HG03565 (cell line): ENCODE measurements around the gene TFF1.
A peak's percentile ranks its signal among the peaks of the same experiment; 100 is the strongest.

Source experiments
- ATAC-seq: cut with Tn5 transposase; IDR thresholded peaks from one replicate; pipeline ENCODE4 v1.9.1; 2021; ENCODE audit warnings: mild to moderate bottlenecking, moderate library complexity; ENCODE audit not compliant: unreplicated experiment

Gene TFF1

DNA sequence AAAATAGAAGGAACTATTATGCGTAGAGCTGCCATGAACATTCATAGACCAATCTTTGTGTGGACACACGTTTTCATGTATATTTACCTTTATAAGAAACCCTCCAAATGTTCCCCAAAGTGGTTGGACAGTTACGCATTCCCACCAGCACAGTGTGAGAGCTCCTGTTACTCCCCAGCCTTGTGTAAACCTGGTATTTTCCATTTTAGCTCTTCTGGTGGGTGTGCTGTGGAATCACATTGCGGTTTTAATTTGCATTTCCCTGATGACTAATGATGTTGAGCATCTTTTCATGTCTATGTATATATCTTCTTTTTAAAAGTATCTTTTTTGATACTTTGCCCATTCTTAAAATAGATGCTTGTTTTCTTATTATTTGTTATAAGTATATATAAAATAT lies 34.2 kb upstream of the TFF1 start:
- ATAC-seq, result peak; percentile 45

- no peak for ATAC-seq
Measured at GRCh38 chr21:42398436-42399028, 32.2 kb upstream of the TFF1 start.

- ATAC-seq, result no peak
Measured at GRCh38 chr21:42397746-42398394, 31.5 kb upstream of the TFF1 start.

DNA sequence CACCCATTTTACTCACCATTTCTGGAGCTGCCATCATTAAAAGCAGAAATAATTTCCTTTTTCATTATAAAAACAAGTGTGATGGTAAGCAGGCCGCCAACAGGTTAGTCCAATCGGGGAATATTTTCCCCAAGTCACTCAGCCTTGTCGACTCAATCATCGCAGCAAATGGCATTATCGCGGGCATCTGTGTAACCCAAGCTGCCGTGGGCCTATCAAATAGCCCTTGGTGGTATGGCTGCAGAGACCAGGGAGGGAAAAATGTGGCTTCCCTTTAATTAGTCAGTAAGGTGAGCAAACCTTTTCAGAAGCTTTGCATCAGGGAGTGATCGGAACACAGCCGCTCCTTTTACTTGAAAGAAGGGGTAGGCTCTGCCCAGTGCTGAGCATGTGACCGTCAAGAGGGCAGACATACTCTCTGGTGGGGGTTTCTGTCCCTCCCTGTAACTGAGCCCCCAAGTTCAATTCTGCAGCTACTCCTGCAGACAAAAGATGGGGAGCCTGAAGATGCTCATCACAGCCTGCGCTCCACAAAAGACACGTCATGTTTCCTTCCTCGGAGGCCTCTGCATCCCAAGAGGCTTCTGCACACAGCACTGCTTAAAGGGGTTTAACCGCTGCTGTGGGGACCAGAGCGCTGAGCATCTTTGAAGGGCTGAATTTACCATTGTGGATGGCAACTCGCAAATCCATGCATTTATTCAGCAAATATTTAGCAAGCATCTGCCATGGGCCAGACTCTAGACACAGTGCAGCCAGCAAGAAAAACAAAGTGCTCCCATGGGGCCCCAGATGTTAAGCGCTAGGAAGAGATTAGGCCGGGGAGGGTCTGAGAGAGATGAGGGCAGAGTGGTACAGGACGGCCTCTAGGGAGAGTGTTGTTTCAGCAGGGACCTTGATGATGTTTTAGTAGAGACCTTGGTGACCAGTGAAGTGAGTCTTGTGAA lies 30.7 kb upstream of the TFF1 start:
- ATAC-seq, result no peak

DNA sequence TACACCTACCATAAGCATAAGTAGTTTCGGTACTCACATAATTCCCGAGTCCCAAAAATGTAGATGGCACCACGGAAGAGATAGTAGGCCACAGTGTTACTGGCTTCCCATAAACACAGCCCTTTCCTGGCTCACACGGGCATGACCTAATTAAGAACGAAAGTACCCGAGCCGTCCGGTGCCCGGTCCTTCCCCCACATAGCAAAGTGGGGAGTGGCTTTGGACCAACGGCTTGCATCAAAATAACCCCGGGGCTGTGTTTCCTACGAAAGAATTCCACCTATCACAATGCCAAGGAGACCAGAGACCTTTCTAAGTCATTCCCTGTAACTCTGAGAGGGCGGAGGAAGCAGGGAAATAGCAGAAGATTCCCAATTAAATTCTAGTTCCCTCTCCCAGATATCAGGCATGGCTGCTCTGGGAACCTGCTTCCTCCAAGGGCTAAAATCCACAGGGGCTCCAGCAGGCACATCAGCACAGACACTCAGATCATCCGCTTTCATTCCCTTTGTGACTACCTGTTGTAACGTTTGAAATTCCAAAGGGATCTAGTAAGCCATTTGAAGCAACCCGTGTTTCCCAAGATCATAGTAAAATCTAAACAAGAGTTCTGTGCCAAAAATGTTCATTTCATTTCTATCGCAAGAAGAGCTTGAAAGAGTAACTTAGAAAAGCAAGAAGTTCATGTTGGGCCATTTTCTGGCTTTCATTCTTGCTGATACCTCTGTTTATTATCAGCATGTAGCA lies 29.7 kb upstream of the TFF1 start, which contains the start of gene TMPRSS3:
Gene TMPRSS3, minus strand, starts transcription at position 148 of the 747 bp plus-strand sequence. CDS start 635 bp downstream, outside the sequence.
- ATAC-seq, result no peak

DNA sequence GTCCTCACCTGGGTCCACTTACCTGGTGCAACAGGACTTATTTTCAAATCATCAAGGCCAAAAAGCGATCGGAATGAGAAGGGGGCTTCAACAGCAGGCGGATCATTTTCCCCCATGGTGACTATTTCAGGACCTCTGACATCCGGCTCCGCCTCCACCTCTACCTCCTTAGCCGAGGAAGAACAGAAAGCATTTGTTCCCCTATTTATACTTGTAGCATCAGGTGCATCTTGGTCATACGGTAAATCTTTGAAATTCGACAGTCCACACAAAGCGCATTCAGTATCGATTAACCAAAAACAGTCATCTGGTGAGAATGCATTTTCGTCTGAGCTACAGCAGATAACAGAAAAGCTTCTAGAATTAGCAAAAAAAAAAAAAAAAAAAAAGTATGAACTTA lies 29.0 kb upstream of the TFF1 start:
- no peak for ATAC-seq

- no peak for ATAC-seq
Measured at GRCh38 chr21:42393443-42393950, 27.2 kb upstream of the TFF1 start.

GRCh38 chr21:42392731-42393442 lies 26.6 kb upstream of the TFF1 start:
- ATAC-seq, result peak; percentile 76

DNA sequence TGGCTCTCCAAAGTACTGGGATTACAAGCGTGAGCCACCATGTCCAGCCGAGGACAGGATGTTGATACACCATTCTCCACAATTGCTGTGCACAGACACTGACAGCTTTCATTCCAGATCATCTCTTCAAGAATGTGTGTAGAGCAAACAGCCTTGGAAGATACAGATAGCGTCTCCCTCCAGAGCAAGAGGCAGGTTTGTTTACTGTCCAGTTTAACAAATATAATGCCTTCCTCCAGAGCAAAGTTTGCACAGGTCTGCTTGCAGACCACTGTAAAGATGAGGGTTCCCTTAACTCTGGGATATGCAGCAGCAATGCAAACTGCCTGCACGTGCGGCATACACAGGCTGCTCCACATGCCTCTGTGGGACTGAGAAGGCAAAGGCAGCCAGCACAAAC lies 25.0 kb upstream of the TFF1 start:
- ATAC-seq, result no peak

DNA sequence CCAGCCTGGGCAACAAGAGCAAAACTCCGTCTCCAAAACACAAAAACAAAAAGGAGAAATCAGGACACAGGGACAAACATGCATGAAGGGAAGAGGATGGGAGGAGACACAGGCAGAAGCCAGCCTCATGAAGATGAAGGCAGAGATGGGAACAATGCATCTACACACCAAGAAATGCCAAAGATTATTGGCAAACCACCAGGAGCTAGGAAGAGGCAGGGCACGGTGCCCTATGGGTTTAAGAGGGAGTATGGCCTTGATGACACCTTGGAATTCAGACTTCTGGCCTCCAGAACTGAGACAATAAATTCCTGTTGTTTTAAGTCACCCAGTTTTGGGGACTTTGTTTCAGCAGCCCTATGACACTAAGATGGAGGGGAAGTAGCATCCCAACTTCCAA lies 24.4 kb upstream of the TFF1 start:
- ATAC-seq, result no peak

GRCh38 chr21:42390193-42390592 lies 23.9 kb upstream of the TFF1 start:
- ATAC-seq, result no peak

DNA sequence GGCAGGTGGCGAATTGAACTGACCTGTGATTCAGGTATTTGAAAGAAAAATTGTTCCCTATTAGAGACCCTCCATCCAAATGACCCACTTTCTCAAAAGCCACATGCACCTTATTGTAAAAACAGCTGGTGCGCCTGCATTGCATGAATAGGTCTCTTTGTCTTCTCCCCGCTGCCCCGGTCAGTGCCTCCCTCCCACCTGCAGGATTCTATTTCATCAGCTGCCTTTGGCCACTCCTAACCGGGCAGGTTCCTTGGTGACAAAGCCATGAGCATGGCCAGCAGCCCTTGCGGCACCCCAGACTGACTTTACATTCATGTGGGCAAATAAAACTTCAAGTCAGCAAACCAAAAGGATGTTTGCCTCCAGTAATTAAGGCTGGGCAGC lies 23.1 kb upstream of the TFF1 start:
- no peak for ATAC-seq

DNA sequence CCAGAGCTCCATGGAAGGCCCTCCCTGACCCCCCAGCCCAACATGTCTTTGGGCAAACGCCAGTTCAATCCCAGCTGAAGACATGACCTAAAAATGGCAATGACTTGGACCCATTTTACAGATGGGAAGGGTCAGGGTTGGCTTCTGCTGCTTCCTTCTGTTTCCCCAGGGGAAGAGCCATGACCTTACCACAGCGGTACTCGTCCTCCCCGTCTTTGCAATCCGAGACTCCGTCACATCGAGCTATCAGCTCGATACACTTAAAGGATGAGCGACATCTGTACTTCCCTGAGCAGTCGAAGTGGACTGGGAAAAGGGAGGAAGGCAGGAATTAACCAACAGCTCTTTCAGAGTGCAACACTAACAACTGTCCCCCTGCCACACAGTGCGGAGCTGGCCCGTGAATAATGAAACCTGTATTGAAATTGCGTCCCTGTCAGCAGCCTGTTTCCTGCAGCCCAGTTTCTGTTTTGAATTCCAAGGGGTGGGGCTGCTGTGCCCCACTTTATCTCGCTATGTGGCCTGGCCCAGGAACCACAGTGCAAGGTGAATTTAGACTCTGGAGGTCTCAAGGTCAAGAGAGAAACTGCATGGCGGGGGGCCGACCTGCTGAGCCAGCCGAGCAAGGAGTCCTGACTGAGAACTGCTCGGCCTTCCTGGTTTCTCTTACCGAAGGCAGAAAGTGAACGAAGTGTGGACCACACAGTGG lies 22.6 kb upstream of the TFF1 start:
- ATAC-seq, result no peak

DNA sequence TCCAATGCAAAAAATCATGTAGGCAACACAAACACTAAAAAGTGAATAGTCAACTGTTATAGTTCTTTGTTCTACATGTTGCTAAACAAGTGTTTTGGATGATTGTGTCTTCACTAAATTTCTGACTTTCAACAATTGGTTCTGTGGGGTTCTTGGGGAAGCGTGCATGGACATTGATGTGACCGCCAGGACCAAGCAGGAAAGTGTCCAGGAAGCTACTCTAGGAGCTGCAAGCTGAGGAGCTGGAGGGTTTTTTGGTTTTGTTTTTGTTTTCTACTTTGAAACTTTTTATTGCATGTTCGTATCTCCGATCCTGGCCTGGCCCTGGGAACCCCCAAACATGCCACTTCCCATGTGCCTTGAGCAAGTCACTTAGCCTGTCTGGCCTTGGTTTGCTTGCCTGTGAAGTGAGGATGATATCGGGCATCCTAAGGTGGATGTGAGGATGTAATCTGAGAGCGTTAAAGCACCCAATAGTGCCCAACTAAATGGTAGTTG lies 21.6 kb upstream of the TFF1 start:
- no peak for ATAC-seq

DNA sequence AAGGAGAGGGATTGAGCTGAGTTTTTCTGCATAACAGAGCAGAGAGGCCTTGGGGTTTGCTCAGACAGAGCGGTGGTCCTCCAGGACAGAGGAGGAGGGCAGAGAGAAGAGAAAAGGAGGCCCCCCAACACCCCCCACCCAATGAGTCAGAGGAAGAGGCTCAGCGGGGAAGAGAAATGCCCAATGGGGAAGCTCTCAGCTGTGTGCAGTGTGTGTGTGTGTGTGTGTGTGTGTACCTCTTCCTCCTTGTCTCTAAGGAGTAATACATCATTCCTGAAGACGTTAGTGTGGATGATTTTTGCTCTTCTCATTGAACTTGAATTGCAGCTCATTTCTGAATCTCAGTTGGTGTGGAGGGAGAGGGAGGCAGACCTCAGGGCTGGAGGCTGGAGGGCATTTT lies 20.8 kb upstream of the TFF1 start:
- ATAC-seq, result no peak

DNA sequence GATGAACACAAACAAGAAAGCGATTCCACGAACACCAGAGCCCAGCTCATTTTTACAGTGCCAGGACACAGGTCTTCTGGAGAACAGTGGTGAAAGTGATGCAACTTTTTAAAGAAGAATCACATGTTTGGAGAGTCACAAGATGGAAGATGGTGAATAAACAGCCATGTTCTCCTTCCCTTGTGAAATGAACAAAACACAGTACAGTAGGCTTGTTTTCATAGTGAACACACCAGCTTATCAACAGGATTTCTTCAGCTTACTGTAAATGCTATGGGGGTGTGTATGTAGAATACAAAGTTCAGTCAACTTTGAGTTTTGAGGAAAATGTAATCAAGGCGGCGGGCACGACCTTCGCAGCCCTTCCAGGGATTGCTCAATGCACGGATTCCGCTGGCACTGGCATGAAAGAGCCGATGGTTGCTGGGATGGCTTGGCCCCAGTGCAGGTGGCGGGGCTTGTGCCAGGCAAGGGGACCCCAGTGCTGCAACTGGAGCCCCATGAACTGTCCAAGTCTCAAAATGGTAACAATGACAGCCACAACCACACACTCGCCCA lies 19.8 kb upstream of the TFF1 start:
- ATAC-seq, result no peak

DNA sequence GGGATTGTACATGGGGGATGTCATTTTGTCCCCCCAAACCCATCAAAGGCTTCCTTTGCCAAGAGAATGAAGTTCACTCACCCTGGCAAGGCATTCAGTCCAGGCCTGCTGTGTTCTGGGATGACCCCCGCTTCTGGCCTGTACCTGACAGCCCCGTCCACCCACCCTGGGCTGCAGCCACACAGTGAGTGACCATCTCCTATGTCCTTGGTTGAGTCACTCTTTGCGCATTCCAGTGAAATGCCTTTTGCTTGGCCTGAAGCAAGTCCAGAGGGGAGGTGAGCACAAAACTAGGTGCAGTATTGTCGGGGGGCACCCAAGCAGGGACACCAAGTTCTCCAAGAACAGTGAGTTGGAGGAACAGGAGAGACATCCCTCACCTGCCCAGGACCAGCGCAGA lies 19.3 kb upstream of the TFF1 start:
- ATAC-seq, result no peak

- ATAC-seq, result no peak
Measured at GRCh38 chr21:42384989-42385388, 18.7 kb upstream of the TFF1 start.
